ENCODE measurements around the gene SMG7.
A peak's percentile ranks its signal among the peaks of the same experiment; 100 is the strongest.

The SMG7 gene

GRCh38 chr1:183572721-183573120, 100.4 kb downstream of the SMG7 start:
- H3K4me3 ChIP-seq (ENCODE audit: low read depth, low read length) = no peak overlapping the region
- no peak for DNase-seq (ENCODE audit: low read depth)
- no peak for TF ChIP-seq CTCF (IDR thresholded peaks at IDR 0.05; ENCODE audit: low read depth, low read length, missing control alignments)

GRCh38 chr1:183575606-183576005, 103.3 kb downstream of the SMG7 start:
- no peak for DNase-seq (ENCODE audit: low read depth)
- no peak for TF ChIP-seq CTCF (IDR thresholded peaks at IDR 0.05; ENCODE audit: low read depth, low read length, missing control alignments)
- H3K4me3 ChIP-seq (ENCODE audit: low read depth, low read length) = no peak overlapping the region

- no peak for TF ChIP-seq CTCF (IDR thresholded peaks at IDR 0.05; ENCODE audit: low read depth, low read length, missing control alignments)
- no peak overlapping the region for H3K4me3 ChIP-seq (ENCODE audit: low read depth, low read length)
- no peak for DNase-seq (ENCODE audit: low read depth)
Measured at GRCh38 chr1:183576537-183576936, 104.2 kb downstream of the SMG7 start.

- no peak for TF ChIP-seq CTCF (IDR thresholded peaks at IDR 0.05; ENCODE audit: low read depth, low read length, missing control alignments)
- H3K4me3 ChIP-seq (ENCODE audit: low read depth, low read length) = no peak overlapping the region
- no peak for DNase-seq (ENCODE audit: low read depth)
Measured at GRCh38 chr1:183577897-183578465, 105.7 kb downstream of the SMG7 start.

GRCh38 chr1:183578856-183579255, 106.6 kb downstream of the SMG7 start:
- no peak for DNase-seq (ENCODE audit: low read depth)
- H3K4me3 ChIP-seq (ENCODE audit: low read depth, low read length) = no peak overlapping the region
- no peak for TF ChIP-seq CTCF (IDR thresholded peaks at IDR 0.05; ENCODE audit: low read depth, low read length, missing control alignments)

- DNase-seq (ENCODE audit: low read depth) = no peak
- H3K4me3 ChIP-seq (ENCODE audit: low read depth, low read length) = no peak overlapping the region
- peak; percentile 31 for TF ChIP-seq CTCF (IDR thresholded peaks at IDR 0.05; ENCODE audit: low read depth, low read length, missing control alignments)
Measured at GRCh38 chr1:183580281-183580682, 108.0 kb downstream of the SMG7 start.

GRCh38 chr1:183582021-183582713, 109.9 kb downstream of the SMG7 start:
- TF ChIP-seq CTCF (IDR thresholded peaks at IDR 0.05; ENCODE audit: low read depth, low read length, missing control alignments) = no peak
- no peak for DNase-seq (ENCODE audit: low read depth)
- H3K4me3 ChIP-seq (ENCODE audit: low read depth, low read length) = no peak overlapping the region

All from GM12864 (cell line).